ENCODE results near the gene ZNRD2.
"Not testable (repeated sequence)": the region's sequence is repeated elsewhere in the genome, so short reads cannot be mapped to it uniquely, and the experiment has no call there.

The ZNRD2 gene

DNA sequence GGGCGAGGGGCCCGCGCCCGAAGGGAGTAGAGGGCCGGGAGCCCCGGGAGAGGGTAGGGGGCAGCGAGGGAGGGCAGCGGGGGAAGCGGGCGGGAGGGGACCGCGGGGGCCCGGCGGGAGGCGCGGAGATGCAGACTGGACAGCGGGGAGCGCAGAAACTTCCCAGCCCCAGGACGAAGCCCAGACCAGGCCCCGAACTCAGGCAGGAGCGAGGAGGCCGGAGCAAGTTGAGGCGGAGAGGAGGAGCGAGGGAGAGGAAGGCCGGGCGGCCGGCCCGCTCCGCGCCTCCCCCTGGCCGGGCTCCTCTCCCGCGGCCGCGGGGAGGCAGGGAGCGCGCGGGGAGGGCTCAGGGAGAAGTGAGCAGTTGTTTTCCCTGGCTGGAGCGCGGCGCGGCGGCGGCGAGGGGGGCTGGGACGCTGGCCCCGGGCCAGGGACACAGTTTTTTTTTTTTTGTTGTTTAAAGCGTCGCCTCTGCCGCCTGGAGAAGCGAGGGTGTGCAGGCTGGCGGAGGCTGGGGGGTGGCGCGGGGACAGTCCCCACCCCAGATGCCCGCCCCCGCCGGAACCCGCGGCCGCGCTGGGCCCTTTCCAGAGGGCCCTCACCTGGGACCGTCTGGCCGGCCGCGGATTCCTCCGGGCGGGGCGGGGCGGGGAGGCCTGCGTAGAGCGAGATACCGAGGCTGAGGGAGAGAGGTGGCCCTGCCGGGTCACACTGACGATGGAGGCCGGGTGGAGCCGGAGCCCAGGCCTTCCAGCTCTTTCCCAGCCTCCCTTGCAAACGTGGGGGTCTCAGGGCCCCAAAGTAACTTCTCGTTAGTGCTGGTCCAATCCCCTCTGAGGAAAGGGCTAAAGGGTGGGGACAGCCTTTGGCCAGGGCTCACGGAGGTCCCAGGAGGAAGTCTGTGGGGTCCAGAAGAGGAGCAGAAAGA, 12.0 kb upstream of the ZNRD2 start, which contains the start of gene LTBP3:
TSS of gene LTBP3 (minus strand) at position 358 of the 928 bp plus-strand sequence. CDS start 400 bp downstream, outside the sequence.
- H2AFZ ChIP-seq (ENCODE audit: low read length, unreplicated experiment): peak within 1 kb of the TSS; percentile 44
- H3K36me3 ChIP-seq (ENCODE audit: insufficient read depth, low read length): no peaks in the 10 kb centered on the region
- peaks cover 62% of the 10 kb centered on the region for H3K4me1 ChIP-seq (ENCODE audit: control insufficient read depth, insufficient read depth, low read length, unreplicated experiment)
- H3K27ac ChIP-seq (ENCODE audit: low read depth, low read length): peak within 1 kb of the TSS; percentile 74
- no peaks in the 10 kb centered on the region for H3K27me3 ChIP-seq (ENCODE audit: insufficient read depth, low read length)
- H3K4me3 ChIP-seq (ENCODE audit: low read depth, low read length): peak within 1 kb of the TSS; percentile 80
- H3K79me2 ChIP-seq (ENCODE audit: control insufficient read depth, insufficient read depth, low read length, unreplicated experiment): peaks cover 15% of the 10 kb centered on the region

DNA sequence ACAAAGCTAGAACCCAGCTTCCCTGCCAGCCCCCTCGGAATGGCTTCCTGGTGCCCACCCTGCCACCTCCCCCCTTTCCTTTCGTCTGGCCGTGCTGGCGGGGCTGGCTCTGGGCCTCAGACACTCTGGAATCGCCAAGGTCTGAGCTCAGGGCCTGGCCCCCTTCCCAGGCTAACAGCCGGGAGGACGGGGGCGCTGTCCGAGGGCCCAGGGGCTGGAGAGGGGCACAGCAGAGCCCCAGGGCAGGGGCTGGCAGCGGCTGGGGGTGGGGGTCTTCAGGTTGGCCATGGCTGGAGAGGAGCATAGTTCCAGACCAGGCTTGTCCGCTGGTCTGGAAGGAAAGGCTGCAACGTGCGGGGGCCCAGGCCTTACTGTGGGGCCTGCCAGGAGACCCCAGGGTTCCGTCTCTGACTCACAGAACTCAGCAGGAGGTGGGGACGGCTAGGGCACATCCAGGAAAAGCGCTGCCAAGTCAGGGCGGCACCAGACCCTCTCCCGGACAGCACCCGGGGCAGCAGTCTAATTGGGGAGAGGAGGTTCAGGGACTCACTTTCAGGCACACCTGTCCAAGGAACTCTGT, 11.3 kb upstream of the ZNRD2 start:
- Histone ChIP-seq H3K4me1 (ENCODE audit: control insufficient read depth, insufficient read depth, low read length, unreplicated experiment) (peaks cover 60% of the 10 kb centered on the region), H3K27ac (ENCODE audit: low read depth, low read length) (peak overlapping the region; percentile 74), H3K4me3 (ENCODE audit: low read depth, low read length) (peak overlapping the region; percentile 80), H2AFZ (ENCODE audit: low read length, unreplicated experiment) (peak overlapping the region; percentile 44), H3K27me3 (ENCODE audit: insufficient read depth, low read length) (no peaks in the 10 kb centered on the region), H3K79me2 (ENCODE audit: control insufficient read depth, insufficient read depth, low read length, unreplicated experiment) (peaks cover 15% of the 10 kb centered on the region), H3K36me3 (ENCODE audit: insufficient read depth, low read length) (no peaks in the 10 kb centered on the region)

DNA sequence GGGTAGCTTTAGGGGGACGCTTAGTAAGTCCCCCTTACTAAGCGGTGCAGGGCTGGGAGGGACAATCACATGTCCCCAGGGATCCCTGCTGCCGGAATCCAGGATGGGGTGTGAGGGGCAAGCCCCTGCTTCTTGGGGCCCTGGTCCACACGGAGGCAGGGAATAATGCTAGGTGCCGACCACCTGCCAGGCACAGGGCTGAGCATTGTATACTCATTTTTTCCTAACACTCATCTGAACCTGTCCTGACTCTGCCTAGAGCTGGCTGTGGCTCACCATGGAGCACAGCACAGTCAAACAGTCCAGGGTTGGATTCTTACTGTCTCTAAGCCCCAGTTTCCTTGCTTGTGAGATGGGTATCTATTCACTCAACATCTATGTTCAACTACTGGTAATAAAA, 10.7 kb upstream of the ZNRD2 start:
- no peak overlapping the region for H2AFZ ChIP-seq (ENCODE audit: low read length, unreplicated experiment)
- peaks cover 15% of the 10 kb centered on the region for H3K79me2 ChIP-seq (ENCODE audit: control insufficient read depth, insufficient read depth, low read length, unreplicated experiment)
- no peak overlapping the region for H3K4me3 ChIP-seq (ENCODE audit: low read depth, low read length)
- H3K36me3 ChIP-seq (ENCODE audit: insufficient read depth, low read length): no peaks in the 10 kb centered on the region
- peaks cover 55% of the 10 kb centered on the region for H3K4me1 ChIP-seq (ENCODE audit: control insufficient read depth, insufficient read depth, low read length, unreplicated experiment)
- H3K27ac ChIP-seq (ENCODE audit: low read depth, low read length): peak overlapping the region; percentile 74
- no peaks in the 10 kb centered on the region for H3K27me3 ChIP-seq (ENCODE audit: insufficient read depth, low read length)

DNA sequence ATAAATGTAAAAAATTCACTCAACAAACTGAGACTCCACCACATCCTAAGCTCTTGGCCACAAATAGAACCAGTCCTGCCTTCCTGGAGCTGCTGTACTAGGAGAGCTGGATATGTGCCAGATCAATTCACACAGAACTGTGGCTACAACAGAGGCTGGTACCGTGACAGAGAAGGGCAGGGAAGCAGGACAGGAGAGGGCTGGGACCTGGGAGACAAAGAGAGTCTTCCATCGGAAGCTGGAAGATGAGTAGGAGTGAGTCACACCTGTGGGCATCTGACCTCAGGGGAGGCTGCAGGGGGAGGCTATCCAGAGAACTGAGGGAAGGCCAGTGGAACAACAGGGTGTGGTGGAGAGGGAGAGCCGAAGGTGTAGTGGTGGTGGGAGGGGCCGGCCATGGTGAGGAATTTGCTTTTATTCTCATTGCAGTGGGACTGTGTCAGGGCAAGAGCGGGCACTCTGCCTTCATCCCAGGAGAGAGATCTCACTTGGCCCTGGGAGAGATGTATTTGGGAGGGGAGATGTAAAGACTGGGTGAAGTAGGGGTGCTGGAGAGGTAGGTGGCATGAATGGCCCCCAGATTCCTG, 10.2 kb upstream of the ZNRD2 start:
- Histone ChIP-seq H3K79me2 (ENCODE audit: control insufficient read depth, insufficient read depth, low read length, unreplicated experiment) (peaks cover 10% of the 10 kb centered on the region), H3K4me3 (ENCODE audit: low read depth, low read length) (peak overlapping the region; percentile 11), H2AFZ (ENCODE audit: low read length, unreplicated experiment) (no peak overlapping the region), H3K4me1 (ENCODE audit: control insufficient read depth, insufficient read depth, low read length, unreplicated experiment) (peaks cover 50% of the 10 kb centered on the region), H3K36me3 (ENCODE audit: insufficient read depth, low read length) (no peaks in the 10 kb centered on the region), H3K27ac (ENCODE audit: low read depth, low read length) (peak overlapping the region; percentile 74), H3K27me3 (ENCODE audit: insufficient read depth, low read length) (no peaks in the 10 kb centered on the region)

DNA sequence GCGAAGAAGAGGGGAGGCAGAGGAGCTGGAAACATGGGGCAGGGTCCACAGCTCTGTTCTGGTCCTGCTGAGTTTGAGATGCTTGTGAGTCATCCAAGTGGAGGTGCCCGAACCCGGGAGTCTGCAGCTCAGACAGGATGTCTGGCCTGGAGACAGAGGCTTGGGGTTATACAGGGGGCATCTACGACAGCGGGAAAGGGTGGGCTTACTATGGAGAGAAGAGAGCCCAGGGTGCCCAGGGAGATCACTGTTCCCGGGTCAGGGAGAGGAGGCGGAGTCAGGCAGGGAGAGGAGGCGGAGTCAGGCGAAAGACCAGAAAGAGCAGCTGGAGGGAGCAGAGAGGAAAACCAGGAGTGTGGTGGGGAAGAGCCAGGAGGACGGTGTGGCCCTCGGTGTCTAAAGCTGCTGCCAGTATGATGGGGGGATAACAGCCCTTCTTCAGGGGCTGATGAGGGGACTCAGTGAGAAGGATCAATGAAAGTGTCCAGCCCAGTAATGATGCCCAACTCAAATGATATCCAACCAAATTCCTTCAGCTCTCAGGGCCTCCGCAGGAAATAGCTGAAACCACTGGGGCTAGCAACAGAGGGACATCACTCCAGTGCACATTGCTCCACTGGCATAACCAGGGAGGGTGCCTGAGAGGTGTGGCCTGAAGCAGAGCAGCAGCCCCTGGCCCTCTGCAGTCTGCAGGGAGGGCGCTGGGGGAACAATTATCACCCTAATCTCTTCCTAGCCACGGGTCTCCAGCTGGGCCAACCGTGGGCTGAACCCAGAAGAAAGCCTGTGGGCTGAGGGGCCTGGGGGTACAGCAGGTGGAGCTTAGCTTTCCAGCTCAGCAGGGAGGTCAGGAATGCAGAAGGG, 9.5 kb upstream of the ZNRD2 start:
- H3K4me3 ChIP-seq (ENCODE audit: low read depth, low read length): peak overlapping the region; percentile 11
- no peak overlapping the region for H2AFZ ChIP-seq (ENCODE audit: low read length, unreplicated experiment)
- H3K4me1 ChIP-seq (ENCODE audit: control insufficient read depth, insufficient read depth, low read length, unreplicated experiment): peaks cover 48% of the 10 kb centered on the region

DNA sequence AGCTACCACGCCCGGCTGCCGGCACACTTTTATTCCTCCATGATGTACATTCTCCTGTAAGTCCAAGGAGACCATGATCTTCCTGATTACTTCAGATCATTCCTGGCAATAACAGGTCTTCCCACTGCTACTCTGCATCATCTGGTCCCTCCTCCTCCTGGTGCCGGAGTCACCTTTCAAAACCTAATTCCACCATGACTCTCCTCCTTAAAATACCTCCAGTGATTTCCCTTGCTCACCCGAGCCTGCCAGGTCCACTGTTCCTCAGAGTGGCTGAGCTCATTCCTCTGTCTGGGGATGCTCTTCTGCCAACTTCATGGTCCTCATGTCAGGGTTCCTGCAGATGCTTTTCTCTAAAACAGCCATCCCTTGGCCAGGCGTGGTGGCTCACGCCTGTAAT, 8.3 kb upstream of the ZNRD2 start:
- Histone ChIP-seq H3K4me1 (ENCODE audit: control insufficient read depth, insufficient read depth, low read length, unreplicated experiment) (peaks cover 43% of the 10 kb centered on the region), H3K27ac (ENCODE audit: low read depth, low read length) (no peak overlapping the region), H2AFZ (ENCODE audit: low read length, unreplicated experiment) (no peak overlapping the region), H3K36me3 (ENCODE audit: insufficient read depth, low read length) (no peaks in the 10 kb centered on the region), H3K79me2 (ENCODE audit: control insufficient read depth, insufficient read depth, low read length, unreplicated experiment) (peaks cover 11% of the 10 kb centered on the region), H3K27me3 (ENCODE audit: insufficient read depth, low read length) (no peaks in the 10 kb centered on the region), H3K4me3 (ENCODE audit: low read depth, low read length) (no peak overlapping the region)

More for the DNA sequence above, 9.5 kb upstream of the ZNRD2 start:
- Histone ChIP-seq H3K36me3 (ENCODE audit: insufficient read depth, low read length) (no peaks in the 10 kb centered on the region), H3K79me2 (ENCODE audit: control insufficient read depth, insufficient read depth, low read length, unreplicated experiment) (peaks cover 7% of the 10 kb centered on the region), H3K27me3 (ENCODE audit: insufficient read depth, low read length) (no peaks in the 10 kb centered on the region), H3K27ac (ENCODE audit: low read depth, low read length) (peak overlapping the region; percentile 74)

DNA sequence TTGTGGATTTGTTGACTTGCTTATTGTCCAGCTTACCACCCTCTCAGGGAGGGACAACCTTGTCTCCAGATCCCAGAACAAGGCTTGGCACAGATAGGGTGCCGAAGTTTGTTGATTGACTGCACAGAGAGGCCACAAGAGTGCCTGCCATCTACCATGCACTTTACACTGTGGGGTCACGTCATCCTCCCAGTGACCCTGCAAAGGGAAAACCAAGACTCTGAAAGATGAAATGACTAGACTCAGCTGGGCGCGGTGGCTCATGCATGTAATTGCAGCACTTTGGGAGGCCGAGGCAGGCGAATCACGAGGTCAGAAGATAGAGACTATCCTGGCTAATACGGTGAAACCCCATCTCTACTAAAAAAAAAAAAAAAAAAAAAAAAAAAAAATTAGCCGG, 7.5 kb upstream of the ZNRD2 start:
- Histone ChIP-seq H3K79me2 (ENCODE audit: control insufficient read depth, insufficient read depth, low read length, unreplicated experiment) (peaks cover 9% of the 10 kb centered on the region), H3K4me3 (ENCODE audit: low read depth, low read length) (no peak overlapping the region), H3K4me1 (ENCODE audit: control insufficient read depth, insufficient read depth, low read length, unreplicated experiment) (peaks cover 43% of the 10 kb centered on the region), H3K27ac (ENCODE audit: low read depth, low read length) (no peak overlapping the region), H3K27me3 (ENCODE audit: insufficient read depth, low read length) (no peaks in the 10 kb centered on the region), H2AFZ (ENCODE audit: low read length, unreplicated experiment) (no peak overlapping the region), H3K36me3 (ENCODE audit: insufficient read depth, low read length) (no peaks in the 10 kb centered on the region)

DNA sequence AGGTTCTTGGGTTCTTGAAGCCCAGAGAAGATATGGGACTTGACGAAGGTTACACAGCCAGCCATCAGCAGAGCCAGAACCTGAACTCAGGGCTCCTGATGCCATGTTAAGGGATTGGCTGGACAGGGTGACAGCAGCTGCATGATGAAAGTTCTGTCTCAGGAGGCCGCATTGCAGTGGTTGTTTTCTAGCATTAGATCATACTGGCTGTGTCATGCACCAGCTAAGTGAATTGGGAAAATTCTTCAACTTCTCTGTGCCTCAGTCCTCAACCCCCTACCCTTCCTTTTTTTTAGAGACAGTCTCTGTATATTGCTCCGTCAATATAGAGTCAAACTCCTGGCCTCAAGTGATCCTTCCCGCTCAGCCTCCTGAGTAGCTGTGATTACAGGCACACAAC, 6.7 kb upstream of the ZNRD2 start:
- Histone ChIP-seq H3K36me3 (ENCODE audit: insufficient read depth, low read length) (no peaks in the 10 kb centered on the region), H3K4me1 (ENCODE audit: control insufficient read depth, insufficient read depth, low read length, unreplicated experiment) (peaks cover 43% of the 10 kb centered on the region), H2AFZ (ENCODE audit: low read length, unreplicated experiment) (no peak overlapping the region)

DNA sequence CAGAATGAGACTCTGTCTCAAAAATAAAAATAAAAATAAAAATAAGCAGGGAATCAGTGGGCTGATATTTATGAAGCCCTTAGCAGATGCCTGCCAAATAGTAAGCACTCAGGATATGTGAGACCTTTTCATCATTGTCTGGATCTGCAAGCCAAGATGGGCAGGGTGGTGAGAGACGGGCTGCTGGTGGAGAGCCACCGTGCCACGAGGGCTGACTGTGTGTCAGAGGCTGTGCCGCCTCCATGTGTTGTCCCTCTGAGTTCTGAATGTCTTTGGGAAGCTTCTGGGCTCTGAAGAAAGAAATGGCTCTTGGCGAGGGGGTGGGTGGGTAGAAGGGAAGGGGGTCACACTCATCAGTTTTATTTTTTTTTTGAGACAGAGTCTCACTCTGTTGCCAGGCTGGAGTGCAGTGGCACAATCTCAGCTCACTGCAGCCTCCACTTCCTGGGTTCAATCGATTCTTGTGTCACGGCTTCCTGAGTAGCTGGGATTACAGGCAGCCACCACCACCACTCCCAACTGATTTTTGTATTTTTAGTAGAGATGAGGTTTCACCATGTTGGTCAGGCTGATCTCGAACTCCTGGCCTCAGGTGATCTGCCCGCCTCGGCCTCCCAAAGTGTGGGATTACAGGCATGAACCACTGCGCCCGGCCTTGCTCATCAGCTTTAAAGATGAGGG, 5.3 kb upstream of the ZNRD2 start:
- Histone ChIP-seq H3K79me2 (ENCODE audit: control insufficient read depth, insufficient read depth, low read length, unreplicated experiment) (peaks cover 22% of the 10 kb centered on the region), H3K4me1 (ENCODE audit: control insufficient read depth, insufficient read depth, low read length, unreplicated experiment) (peaks cover 34% of the 10 kb centered on the region), H3K27ac (ENCODE audit: low read depth, low read length) (peak overlapping the region; percentile 51)
- not testable (repeated sequence) for H3K27me3 ChIP-seq (ENCODE audit: insufficient read depth, low read length); H3K36me3 ChIP-seq (ENCODE audit: insufficient read depth, low read length); H2AFZ ChIP-seq (ENCODE audit: low read length, unreplicated experiment); H3K4me3 ChIP-seq (ENCODE audit: low read depth, low read length)

More for the DNA sequence above, 6.7 kb upstream of the ZNRD2 start:
- no peak overlapping the region for H3K4me3 ChIP-seq (ENCODE audit: low read depth, low read length)
- H3K27ac ChIP-seq (ENCODE audit: low read depth, low read length): no peak overlapping the region
- H3K27me3 ChIP-seq (ENCODE audit: insufficient read depth, low read length): no peaks in the 10 kb centered on the region
- H3K79me2 ChIP-seq (ENCODE audit: control insufficient read depth, insufficient read depth, low read length, unreplicated experiment): peaks cover 17% of the 10 kb centered on the region
